GM23338 (cell line): Measurements from ENCODE around the gene ITFG1. TPM values are rescaled to one million over a fixed set of nuclear protein-coding genes. Genes with fewer than 3 reads are reported as not detected.

Experiments
- ATAC-seq: fragments of 200-7000 bp; cut with Tn5 transposase; 3 replicates; pipeline ENCODE4 v1.9.1; 2020
- DNase-seq: peaks from one replicate; pipeline ENCODE4 v3.0.0-alpha.2; 2015; ENCODE audit warnings: low spot score
- H2AFZ ChIP-seq: fragments of 200-600 bp; sonication (generic); 2 replicates; pipeline ENCODE4 v1.8.0; 2016; ENCODE audit warnings: antibody characterized with exemption, mild to moderate bottlenecking, moderate library complexity
- H3F3A ChIP-seq: fragments of 200-600 bp; sonication (generic); replicated peaks from 2 replicates; pipeline ENCODE4 v1.8.0; 2017; ENCODE audit warnings: antibody characterized with exemption, mixed run types, low read depth
- H3K27ac ChIP-seq: fragments of 200-600 bp; sonication (generic); 2 replicates; pipeline ENCODE4 v1.6.1; 2016; ENCODE audit warnings: low read depth
- H3K27me3 ChIP-seq: fragments of 200-600 bp; sonication (generic); 2 replicates; pipeline ENCODE4 v1.8.0; 2016; ENCODE audit warnings: mild to moderate bottlenecking, mixed run types, moderate library complexity; ENCODE audit not compliant: insufficient read depth
- H3K36me3 ChIP-seq: fragments of 200-600 bp; sonication (generic); 2 replicates; pipeline ENCODE4 v1.8.0; 2016; ENCODE audit warnings: mild to moderate bottlenecking; ENCODE audit not compliant: insufficient read depth
- H3K4me1 ChIP-seq: fragments of 200-600 bp; sonication (generic); 2 replicates; pipeline ENCODE4 v1.8.0; 2016; ENCODE audit warnings: mild to moderate bottlenecking, moderate library complexity; ENCODE audit not compliant: insufficient read depth
- H3K4me2 ChIP-seq: fragments of 200-600 bp; sonication (generic); 2 replicates; pipeline ENCODE4 v1.7.1; 2017; ENCODE audit warnings: mixed run types
- H3K4me3 ChIP-seq: fragments of 200-600 bp; sonication (generic); 2 replicates; pipeline ENCODE4 v1.6.1; 2016; ENCODE audit warnings: mixed run types
- H3K79me2 ChIP-seq: fragments of 200-600 bp; sonication (generic); replicated peaks from 2 replicates; pipeline ENCODE4 v1.8.0; 2017; ENCODE audit warnings: mild to moderate bottlenecking; ENCODE audit not compliant: insufficient read depth
- H3K9me2 ChIP-seq: fragments of 200-600 bp; sonication (generic); 2 replicates; pipeline ENCODE4 v1.8.0; 2017; ENCODE audit not compliant: insufficient read depth
- H4K20me1 ChIP-seq: fragments of 200-600 bp; sonication (generic); replicated peaks from 2 replicates; pipeline ENCODE4 v1.8.0; 2017; ENCODE audit warnings: mild to moderate bottlenecking; ENCODE audit not compliant: insufficient read depth
- H3K27ac Mint-ChIP-seq: 2 replicates; pipeline ENCODE4 v1.8.0; 2020; ENCODE audit warnings: inconsistent platforms, mild to moderate bottlenecking, moderate library complexity, mixed read lengths
- H3K27me3 Mint-ChIP-seq: 3 replicates; pipeline ENCODE4 v1.8.0; 2022; ENCODE audit warnings: low read depth, mild to moderate bottlenecking, moderate library complexity, mixed read lengths, inconsistent platforms; ENCODE audit not compliant: insufficient read depth, poor library complexity
- H3K36me3 Mint-ChIP-seq: 3 replicates; pipeline ENCODE4 v1.8.0; 2021; ENCODE audit warnings: low read depth, mild to moderate bottlenecking, inconsistent platforms, moderate library complexity, mixed read lengths
- H3K4me1 Mint-ChIP-seq: 3 replicates; pipeline ENCODE4 v1.8.0; 2020; ENCODE audit warnings: mild to moderate bottlenecking, inconsistent platforms, mixed read lengths
- H3K4me3 Mint-ChIP-seq: 3 replicates; pipeline ENCODE4 v1.8.0; 2021; ENCODE audit warnings: moderate library complexity, mild to moderate bottlenecking, inconsistent platforms, mixed read lengths
- H3K9me3 Mint-ChIP-seq: 3 replicates; pipeline ENCODE4 v1.8.0; 2020; ENCODE audit warnings: moderate library complexity, mild to moderate bottlenecking, inconsistent platforms, mixed read lengths
- CREB1 ChIP-seq: fragments of 250-450 bp; sonication (Bioruptor Pico); IDR thresholded peaks from 2 replicates; pipeline ENCODE4 v1.5.0; 2020; ENCODE audit warnings: low read depth, mild to moderate bottlenecking, moderate library complexity
- EZH2phosphoT487 ChIP-seq: fragments of 200-600 bp; sonication (generic); IDR thresholded peaks from one replicate; pipeline ENCODE4 v1.8.1; 2018; ENCODE audit warnings: antibody characterized with exemption; ENCODE audit not compliant: unreplicated experiment
- NANOG ChIP-seq: IDR thresholded peaks from 2 replicates; pipeline ENCODE4 v1.6.1; 2016; ENCODE audit warnings: antibody characterized with exemption, borderline replicate concordance
- POLR2AphosphoS5 ChIP-seq: IDR thresholded peaks from 2 replicates; pipeline ENCODE4 v1.6.1; 2016; ENCODE audit warnings: antibody characterized with exemption, low read depth
- polyA plus RNA-seq: library from polyadenylated mRNA; unstranded; fragments of >200 nt; fragmentation: Nextera tagmentation; extraction: Ambion mirVana; gene quantifications from 2 replicates; pipeline ENCODE4 v1.2.1, GENCODE V29; 2016
- total RNA-seq: library from RNA; depleted of rRNA; stranded (reverse); fragments of >200 nt; shearing (Covaris generic); gene quantifications from 2 replicates; pipeline ENCODE4 v1.2.3, GENCODE V29; 2014
- TF ChIP-seq, protein P1 (sequence below): IDR thresholded peaks from 2 replicates; pipeline ENCODE4 v1.6.1; 2016; ENCODE audit warnings: antibody characterized with exemption
- TF ChIP-seq, protein P2 (sequence below): fragments of 250-450 bp; sonication (Bioruptor Pico); IDR thresholded peaks from 2 replicates; pipeline ENCODE4 v1.5.0; 2020; ENCODE audit warnings: mild to moderate bottlenecking, moderate library complexity

Gene ITFG1
- total and polyA plus RNA-seq, 2 experiments from 2014 or later = 18.5 to 26.9 TPM

DNA sequence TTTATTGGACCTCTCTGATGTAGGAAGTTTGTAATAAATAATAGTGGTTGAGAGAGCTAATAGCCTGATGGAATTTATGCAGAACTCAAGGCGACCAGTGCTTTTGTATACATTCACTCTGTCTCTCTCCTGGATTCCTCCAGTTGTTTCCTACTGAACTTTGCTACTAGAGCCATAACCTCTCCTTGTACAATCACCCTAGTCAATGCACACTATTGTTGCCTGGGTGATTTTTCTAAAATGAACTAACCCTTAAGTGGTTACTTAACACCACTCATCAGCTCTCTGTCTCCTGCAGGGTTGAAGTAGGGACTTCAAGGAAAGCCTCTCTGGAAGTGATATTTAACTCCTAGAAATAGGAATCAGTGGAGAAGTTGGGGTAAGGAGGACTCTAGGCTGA lies 9.9 kb upstream of the ITFG1 start:
- TF ChIP-seq, protein P1, sequence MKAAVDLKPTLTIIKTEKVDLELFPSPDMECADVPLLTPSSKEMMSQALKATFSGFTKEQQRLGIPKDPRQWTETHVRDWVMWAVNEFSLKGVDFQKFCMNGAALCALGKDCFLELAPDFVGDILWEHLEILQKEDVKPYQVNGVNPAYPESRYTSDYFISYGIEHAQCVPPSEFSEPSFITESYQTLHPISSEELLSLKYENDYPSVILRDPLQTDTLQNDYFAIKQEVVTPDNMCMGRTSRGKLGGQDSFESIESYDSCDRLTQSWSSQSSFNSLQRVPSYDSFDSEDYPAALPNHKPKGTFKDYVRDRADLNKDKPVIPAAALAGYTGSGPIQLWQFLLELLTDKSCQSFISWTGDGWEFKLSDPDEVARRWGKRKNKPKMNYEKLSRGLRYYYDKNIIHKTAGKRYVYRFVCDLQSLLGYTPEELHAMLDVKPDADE = no peak
- no peak for TF ChIP-seq EZH2phosphoT487
- TF ChIP-seq, protein P2, sequence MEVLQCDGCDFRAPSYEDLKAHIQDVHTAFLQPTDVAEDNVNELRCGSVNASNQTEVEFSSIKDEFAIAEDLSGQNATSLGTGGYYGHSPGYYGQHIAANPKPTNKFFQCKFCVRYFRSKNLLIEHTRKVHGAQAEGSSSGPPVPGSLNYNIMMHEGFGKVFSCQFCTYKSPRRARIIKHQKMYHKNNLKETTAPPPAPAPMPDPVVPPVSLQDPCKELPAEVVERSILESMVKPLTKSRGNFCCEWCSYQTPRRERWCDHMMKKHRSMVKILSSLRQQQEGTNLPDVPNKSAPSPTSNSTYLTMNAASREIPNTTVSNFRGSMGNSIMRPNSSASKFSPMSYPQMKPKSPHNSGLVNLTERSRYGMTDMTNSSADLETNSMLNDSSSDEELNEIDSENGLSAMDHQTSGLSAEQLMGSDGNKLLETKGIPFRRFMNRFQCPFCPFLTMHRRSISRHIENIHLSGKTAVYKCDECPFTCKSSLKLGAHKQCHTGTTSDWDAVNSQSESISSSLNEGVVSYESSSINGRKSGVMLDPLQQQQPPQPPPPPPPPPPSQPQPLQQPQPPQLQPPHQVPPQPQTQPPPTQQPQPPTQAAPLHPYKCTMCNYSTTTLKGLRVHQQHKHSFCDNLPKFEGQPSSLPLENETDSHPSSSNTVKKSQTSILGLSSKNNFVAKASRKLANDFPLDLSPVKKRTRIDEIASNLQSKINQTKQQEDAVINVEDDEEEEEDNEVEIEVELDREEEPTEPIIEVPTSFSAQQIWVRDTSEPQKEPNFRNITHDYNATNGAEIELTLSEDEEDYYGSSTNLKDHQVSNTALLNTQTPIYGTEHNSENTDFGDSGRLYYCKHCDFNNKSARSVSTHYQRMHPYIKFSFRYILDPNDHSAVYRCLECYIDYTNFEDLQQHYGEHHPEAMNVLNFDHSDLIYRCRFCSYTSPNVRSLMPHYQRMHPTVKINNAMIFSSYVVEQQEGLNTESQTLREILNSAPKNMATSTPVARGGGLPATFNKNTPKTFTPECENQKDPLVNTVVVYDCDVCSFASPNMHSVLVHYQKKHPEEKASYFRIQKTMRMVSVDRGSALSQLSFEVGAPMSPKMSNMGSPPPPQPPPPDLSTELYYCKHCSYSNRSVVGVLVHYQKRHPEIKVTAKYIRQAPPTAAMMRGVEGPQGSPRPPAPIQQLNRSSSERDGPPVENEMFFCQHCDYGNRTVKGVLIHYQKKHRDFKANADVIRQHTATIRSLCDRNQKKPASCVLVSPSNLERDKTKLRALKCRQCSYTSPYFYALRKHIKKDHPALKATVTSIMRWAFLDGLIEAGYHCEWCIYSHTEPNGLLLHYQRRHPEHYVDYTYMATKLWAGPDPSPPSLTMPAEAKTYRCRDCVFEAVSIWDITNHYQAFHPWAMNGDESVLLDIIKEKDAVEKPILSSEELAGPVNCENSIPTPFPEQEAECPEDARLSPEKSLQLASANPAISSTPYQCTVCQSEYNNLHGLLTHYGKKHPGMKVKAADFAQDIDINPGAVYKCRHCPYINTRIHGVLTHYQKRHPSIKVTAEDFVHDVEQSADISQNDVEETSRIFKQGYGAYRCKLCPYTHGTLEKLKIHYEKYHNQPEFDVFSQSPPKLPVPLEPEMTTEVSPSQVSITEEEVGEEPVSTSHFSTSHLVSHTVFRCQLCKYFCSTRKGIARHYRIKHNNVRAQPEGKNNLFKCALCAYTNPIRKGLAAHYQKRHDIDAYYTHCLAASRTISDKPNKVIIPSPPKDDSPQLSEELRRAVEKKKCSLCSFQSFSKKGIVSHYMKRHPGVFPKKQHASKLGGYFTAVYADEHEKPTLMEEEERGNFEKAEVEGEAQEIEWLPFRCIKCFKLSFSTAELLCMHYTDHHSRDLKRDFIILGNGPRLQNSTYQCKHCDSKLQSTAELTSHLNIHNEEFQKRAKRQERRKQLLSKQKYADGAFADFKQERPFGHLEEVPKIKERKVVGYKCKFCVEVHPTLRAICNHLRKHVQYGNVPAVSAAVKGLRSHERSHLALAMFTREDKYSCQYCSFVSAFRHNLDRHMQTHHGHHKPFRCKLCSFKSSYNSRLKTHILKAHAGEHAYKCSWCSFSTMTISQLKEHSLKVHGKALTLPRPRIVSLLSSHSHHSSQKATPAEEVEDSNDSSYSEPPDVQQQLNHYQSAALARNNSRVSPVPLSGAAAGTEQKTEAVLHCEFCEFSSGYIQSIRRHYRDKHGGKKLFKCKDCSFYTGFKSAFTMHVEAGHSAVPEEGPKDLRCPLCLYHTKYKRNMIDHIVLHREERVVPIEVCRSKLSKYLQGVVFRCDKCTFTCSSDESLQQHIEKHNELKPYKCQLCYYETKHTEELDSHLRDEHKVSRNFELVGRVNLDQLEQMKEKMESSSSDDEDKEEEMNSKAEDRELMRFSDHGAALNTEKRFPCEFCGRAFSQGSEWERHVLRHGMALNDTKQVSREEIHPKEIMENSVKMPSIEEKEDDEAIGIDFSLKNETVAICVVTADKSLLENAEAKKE = no peak
- no peak for TF ChIP-seq CREB1 (CRISPR knock-in tag)
- TF ChIP-seq POLR2AphosphoS5 = no peak
- TF ChIP-seq NANOG = no peak
- Histone ChIP-seq H3K27me3 (no peaks in the 10 kb centered on the region), H3K4me2 (no peak overlapping the region), H3K27ac (no peak overlapping the region), H3K9me2 (no peaks in the 10 kb centered on the region), H3K4me3 (no peak overlapping the region), H3K4me1 (no peaks in the 10 kb centered on the region), H2AFZ (no peak overlapping the region), H3K79me2 (peaks cover 27% of the 10 kb centered on the region), H3K36me3 (no peaks in the 10 kb centered on the region), H3F3A (no peaks in the 10 kb centered on the region), H4K20me1 (no peaks in the 10 kb centered on the region; the same call in 1 of the 2 replicates)
- no peak for DNase-seq
- Mint-ChIP-seq H3K27me3 (peaks cover 4% of the 10 kb centered on the region), H3K36me3 (no peaks in the 10 kb centered on the region), H3K4me3 (no peak overlapping the region), H3K9me3 (no peaks in the 10 kb centered on the region), H3K4me1 (peaks cover 8% of the 10 kb centered on the region; the same call in 2 of the 3 replicates), H3K27ac (no peak overlapping the region)
- no peak for ATAC-seq
